NCI-H524 treated with DMSO at 0.1 percent for 48 hours (cell line): ENCODE measurements around the gene PSMB2.

Experiments used
- DNase-seq: peaks from one replicate; lab custom pipeline; 2025; lab: John Stamatoyannopoulos, UW

PSMB2 gene

DNA sequence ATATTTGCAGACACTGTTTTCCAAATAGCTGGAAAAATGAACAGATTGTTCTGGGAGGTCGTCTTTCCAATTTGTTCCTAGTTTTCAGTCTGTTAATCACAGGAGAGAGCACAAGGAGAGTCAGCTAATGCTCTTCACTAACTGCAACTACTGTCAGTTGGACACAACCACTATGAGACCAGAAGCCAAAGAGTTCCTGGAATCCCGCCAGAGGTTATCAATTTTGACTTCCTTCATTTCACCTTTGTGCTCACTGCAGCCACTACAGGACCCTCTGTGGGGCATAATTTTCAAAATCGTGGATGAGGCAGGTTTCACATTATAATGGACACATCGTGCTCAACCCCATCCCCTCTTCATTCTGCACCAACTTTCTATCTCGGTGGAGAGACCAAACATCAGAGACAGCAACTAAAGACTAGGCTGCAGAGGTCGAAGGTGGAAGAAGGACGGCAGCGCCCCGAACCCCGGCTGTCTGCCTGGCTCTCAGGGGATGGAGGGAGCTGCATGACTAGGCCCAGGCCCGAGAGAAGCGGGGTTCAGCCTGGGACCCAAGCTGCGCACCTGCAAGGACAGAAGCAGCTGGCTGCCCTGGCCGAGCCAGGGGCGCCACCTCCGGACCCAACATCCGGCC, 84.7 kb downstream of the PSMB2 start:
- no peak for DNase-seq

DNA sequence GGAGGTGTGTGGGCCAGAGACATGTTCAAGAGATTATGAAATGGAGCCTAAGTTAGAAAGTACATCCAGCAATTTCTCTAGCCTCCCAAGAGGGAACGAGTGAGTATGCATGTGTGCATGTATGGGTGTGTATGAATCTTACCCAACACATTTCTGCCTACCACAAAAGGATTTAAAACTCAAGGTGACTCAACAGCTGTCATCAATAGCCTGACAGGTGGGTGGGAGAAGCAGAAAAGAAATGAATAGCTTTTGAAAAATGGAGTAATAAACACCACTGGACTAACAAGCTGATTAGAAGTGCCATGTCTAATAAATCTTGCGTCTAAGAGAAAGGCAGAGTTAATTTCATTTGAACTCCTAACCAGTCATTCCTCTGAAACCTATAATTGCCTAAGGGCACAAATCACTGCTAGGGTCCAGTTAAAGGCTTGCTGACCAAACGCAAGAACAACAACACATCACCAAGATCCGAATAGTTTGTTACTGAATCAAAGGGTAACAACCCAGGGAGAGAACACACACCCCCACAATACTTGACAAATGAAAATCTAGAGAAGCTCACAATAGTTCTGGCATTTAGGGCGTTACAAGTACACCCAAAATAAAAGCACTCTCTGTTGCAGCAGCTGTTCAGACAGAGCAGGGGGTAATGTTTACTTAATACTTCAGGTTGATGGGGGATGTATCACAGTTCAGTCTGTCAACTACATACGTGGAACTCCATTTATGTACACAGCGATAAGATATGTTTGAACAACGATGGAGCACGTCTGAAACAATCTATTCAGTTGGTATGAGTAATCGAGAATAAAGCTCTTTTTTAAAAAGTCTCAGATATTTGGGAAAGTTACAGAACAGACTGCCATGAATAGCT, 85.5 kb downstream of the PSMB2 start:
- no peak for DNase-seq

DNA sequence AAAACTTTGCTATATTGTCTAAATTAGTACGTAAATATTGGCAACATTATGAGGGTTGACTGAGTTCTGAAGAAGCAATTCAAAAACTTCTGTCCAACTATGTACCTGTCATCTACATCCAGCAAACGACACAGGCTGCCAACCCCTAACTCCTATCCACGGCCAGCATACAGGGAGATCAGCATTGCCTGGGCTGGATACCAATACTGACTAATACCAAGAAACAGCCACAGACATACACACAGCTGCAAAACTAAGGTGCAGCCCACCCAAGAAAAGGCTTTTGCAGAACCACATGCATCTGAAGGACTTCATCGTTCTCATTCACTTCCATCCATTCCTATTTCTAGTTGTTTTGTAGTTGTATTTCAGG, 86.1 kb downstream of the PSMB2 start:
- no peak for DNase-seq

DNA sequence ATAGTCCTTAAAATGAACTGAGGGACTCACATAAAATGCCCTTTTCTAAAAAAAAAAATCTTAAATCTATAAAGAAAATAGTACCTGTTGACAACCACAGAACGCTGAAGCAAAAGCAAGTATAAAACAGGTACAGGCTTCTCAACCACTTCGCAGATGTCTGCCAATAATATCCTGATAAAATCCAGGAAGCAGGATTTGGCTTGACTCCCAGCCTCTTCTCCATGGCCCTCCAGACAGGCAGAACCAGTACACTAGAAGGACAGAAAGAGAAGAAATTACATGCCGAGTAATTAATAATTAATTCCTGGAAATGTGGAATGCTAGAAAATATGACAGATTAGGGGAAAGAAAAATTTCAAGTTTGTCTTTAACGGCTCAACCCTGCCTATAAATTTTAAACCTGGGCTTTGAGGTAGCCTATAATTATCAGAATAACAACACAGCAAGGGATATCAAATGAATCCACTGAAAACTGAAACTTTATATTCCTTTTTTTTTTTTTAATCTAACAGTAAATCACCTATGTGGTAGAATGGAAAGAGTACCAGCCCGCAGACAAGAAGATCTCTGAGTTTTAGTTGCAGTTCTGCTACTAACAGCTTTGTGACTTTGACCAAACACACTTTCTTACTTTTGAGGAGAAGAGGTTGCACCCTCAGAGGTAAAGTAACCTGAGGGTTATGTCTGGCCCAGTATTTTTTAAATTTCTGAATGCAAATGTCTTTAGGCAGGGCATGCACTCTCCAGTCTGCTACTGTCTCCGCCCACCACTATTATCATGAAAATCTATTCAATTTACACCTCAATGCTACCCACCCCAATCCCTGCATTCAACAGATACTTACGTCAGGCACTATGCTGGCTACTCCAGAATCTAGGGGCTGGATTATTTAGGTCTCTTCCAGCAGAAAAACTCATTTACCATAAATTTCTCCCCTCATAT, 86.8 kb downstream of the PSMB2 start:
- no peak for DNase-seq

DNA sequence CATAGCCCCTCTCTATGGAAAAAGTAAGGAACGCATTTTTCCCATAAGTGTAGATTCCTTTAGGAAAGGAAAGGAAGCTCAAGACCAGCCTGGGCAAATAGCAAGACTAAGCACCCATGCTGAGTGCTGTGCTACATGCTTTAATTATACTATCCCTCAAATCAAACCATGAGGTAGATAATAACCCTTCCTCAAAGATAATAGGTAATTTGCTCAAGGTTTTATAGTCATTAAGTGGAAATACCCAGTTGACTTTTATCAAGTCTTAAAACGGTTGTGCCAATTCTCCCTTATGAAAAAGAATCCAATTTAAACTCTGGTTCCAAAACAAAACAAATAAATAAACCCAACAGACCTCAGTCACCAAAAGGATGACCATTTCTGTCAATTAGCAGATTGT, 87.5 kb downstream of the PSMB2 start:
- no peak for DNase-seq
